Activated CD8-positive, alpha-beta memory T cell treated with anti-CD3 and anti-CD28 coated beads for 4 hours (primary cell): ENCODE measurements around the gene PRKACG.
"Not testable (repeated sequence)": the region's sequence is repeated elsewhere in the genome, so short reads cannot be mapped to it uniquely, and the experiment has no call there.

ENCODE experiments used
- DNase-seq, 2 donors: peaks; one replicate each; pipeline ENCODE4 v3.0.0-alpha.2; 2020; ENCODE audit warnings: low read depth in 2 of 2

The PRKACG gene

DNA sequence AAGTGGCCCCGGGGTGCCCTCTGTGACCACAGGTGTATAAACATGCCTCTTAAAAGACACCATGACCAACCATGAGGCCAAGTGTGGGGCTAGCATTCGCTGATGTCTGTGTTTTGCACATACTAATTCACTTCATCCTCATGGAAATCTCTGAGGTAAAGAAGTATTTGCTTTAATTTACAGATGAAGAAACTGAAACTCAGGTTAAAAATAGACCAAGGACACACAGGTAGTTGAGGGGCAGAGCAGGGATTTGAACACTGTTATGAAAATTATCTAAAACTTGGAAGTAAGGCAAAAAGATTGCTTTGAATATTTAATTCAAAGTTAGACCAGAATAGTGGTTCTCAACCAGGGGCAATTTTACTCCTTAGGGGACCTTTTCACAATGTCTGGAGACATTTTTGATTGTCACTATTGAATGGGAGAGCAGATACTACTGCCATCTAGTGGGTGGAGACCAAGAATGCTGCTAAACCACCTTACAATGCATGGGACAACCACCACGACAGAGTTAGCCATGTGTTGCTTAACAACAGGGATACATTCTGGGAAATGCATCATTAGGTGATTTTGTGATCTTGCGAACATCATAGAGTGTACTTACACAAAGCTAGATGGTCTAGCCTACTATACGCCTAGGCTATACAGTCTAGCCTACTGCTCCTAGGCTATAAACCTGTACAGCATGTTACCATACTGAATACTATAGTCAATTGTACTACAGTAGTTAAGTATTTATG is 13.6 kb upstream of the PRKACG start:
- DNase-seq = peak in 1 of 2 donors; percentile 12

DNA sequence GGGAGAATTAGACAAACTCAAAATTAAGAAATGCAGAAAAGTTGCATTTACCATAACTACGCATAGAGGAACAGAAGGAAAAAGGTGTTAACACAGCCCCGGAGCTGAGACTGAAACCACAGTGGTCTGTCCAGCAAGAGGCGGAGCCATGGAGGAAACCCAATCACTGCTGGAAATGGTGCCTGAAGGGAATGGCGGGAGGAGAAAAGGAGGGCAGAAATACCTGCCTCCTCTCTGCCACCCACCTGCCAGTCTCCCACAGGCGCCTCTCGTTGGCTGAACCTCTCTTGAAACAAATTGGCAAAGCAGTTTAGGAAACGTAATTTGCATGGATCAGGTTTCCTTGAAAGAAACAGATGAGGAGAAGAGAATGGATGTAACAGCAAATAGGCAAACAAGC is 9.7 kb upstream of the PRKACG start:
- no peak for DNase-seq

DNA sequence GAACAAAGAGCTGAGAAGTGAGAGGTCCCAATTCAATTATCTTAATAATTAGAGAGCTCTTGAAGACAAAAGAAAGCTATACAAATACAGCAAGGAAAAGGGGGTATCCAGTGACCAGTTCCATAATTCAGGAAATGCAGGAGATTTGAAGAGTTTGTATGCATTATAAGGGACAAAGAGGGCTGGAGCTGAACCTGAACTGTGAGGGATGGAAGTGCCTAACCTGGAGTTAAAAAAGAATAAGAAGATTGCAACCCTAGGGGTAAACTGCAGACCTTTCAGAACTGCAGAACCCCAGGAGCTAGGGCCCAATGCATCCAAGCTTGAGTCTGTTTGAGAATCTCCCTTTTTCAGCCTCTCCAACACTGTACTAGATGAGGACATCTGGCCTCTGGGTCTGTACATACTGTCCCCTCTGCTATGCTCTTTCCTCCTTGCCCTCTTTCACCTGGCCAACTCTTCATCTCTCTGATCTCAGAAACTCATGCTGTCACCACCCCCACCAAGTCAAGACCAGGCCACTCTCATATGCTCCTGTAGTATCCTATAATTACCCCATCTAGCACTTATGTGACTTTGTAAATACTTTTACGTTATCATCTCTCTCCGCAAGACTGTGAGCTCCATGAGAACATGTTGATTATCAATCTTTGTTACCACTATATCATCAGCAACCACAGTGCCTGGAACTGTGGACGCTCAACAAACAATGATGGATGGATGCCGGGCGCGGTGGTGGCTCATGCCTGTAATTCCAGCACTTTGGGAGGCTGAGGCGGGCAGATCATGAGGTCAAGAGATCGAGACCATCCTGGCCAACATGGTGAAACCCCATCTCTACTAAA is 6.6 kb upstream of the PRKACG start:
- DNase-seq = no peak

DNA sequence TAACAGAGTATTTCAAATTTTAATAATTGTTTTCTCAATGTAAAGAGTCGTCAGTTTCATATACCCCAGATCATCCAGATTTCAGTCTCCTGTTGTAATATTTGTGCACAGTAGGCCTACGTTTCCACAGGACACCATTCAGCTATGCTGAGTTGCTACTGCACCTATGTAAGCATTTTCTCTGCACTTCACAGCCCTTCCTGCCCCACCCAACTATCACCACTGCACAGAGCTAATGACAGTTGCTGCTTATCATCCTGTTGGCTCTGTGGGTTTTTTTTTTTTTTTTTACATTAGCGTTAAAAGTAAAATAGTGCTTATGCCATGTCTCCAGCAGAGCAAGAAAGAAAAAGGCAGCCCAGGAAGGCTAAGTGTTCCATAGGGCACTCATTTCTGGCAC is 5.9 kb upstream of the PRKACG start:
- DNase-seq = no peak

DNA sequence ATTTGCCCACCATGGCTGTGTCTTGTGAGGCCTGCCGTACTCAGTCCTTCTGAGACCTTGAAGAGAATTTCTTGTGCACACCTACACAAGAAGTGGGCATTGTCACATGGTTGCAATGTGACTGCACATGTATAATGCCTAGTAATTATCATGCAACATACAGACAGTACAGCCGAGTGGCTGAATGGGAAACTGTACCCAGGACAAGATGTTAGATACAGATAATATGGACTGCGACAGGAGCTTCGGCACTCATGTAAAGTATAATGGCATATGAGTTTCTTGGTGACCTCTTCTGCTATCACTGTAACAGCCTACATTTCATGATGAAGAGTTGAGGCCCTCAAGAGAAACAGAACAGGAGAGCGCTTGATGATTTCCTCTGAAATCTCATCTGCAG is 4.8 kb upstream of the PRKACG start:
- no peak for DNase-seq

DNA sequence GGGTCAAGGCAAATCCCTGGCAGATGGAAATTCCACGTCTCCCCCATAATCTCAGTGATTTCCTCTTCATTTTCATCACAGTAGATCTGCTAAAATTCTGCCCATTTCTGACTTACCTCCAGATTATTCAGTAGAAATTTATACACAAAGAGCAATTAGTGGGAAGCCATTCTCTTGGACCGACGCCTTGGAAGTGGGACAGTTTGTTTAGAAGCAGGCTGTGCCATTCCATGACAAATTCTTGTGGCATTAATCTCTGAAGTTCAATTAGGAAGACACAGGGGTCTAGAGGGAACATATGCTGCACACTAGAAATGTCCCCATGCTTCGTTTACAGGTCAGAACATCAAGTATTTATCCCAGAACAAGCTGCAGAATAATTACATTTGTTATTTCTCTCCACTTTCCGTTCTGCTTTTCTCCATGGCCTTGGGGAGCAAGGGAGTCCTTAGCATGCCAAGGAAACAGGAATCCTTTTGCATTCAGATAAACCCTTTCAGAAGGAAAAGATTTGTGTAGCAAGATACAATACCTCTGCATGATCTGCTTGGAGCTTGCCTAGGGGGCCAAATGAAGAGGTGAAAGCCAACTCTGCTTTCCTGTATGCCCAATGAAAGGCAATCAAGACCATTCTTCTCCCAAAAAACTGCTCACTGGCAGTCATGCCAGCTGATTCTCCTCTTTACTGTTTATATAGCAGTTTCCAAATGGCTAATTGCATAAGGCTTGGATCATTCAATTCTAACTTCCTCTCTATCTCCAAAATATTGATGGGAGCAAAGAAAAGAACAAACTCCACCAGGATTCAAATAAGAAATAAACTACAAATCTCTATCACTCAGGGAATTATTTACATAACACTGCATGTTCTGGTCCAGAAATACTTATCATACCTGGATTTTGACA is 2.5 kb upstream of the PRKACG start:
- no peak for DNase-seq

DNA sequence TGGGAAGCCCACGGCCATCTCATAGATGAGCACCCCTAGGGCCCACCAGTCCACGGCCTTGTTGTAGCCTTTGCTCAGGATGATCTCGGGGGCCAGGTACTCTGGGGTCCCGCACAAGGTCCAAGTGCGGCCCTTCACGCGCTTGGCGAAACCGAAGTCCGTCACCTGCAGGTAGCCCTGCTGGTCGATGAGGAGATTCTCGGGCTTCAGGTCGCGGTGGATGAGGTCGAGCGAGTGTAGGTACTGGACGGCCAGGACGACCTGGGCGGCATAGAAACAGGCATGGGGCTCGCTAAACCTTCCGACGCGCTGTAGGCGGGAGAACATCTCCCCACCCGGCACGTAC is 558 bp downstream of the PRKACG start:
- no peak for DNase-seq

DNA sequence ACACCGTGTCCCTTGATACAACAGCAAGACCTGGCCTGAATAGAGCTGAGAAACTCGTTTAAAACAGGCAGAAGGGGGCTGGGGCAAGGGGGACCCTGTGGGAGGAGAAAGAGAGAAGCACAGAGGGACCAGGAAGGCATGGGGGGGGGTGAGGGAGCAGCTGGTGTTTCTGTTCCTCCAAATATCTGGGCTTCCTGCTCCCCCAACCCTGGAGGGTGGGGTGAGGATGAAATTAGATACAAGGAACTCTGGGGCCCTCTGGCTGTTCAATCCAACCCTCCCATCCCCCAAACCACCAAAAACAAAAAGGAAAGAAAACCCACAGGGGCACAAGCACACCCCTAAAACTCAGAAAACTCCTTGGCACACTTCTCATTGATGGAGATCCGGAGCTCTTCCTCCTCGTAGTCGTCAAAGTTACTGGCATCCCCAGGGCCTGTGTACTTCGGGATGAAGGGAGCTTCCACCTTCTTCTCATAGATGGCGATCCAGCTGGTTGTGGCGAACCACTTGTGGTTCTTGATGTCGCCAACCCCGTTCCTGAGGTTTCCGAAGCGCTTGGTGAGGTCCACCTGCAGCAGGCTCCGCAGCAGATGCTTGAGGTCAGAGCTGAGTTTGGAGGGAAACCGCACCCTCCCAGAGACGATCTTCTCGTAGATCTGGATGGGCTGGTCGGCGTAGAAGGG is 1.1 kb downstream of the PRKACG start:
- DNase-seq = no peak

DNA sequence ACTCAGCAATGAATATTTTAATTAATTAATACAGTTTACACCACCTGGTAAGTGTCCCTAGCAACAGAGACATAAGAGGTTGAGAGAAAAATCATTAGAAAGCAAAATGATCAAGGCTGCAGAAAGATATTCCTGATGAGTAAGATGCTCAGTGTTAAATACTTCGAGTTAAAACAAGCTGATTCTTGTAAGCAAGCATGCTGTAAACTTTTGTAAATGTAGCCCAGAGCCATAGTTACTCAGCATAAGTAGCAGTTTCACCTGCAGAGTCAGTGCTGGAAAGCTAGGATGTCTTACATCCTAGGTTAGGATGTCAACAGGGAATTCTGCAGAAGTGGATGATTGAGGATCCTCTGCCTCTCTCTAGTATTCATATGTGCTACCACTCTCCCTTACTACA is 4.2 kb downstream of the PRKACG start:
- no peak for DNase-seq

DNA sequence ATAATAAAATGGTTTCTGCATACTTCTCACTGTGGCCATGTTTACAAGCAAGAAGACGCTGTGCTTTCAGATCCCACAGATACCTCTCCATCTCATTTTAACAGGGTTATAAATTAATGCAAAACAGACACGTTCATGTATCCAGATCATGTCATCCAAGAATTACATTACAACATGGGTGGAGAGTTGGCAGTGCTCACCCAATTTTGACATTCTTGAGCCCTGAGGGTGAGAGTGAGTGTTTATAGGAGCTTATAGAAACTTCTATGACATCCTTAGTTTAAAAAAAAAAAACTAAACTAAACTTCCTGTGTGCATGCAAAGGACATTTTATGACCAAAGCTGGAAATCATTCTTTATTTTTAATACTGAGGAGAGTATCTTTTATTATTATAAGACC is 9.1 kb downstream of the PRKACG start:
- no peak for DNase-seq

DNA sequence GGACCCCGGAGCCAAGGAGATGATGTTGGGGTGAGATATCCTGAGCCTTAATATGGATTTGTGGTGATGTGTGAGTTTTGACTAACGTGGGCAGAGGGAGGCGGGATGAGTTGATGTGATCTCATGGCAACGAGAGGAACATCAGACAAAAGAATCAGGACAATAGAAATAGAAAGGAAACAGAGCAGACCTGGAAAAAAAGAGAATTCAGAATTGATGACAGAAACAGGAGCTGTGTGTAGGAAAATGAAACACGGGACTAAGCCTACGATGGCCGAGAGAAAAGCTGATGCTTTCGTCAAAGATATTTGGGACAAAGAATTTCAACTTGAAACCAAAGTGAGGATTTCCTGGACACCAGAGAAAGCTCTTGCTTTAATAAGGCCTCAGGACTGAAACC is 10.9 kb downstream of the PRKACG start:
- no peak for DNase-seq

DNA sequence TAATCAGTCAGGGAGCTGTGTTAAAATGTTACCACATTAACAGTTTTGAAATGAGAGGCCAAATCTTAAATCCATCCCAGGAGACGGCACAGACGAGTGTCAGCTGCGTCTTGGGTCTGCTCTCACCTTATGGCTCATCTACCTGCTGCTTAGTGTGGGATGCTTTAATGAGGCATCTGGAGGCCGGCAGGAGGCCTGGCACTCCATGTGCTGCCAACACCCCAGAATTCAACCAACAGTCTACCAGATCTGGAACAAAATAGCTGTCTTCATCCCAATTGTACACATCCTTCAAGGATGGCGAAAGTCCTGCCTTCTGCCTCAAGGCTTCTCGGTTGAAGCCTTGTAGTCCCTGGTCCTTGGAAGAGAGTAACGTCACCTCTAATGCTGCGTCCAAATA is 12.0 kb downstream of the PRKACG start:
- DNase-seq = no peak

DNA sequence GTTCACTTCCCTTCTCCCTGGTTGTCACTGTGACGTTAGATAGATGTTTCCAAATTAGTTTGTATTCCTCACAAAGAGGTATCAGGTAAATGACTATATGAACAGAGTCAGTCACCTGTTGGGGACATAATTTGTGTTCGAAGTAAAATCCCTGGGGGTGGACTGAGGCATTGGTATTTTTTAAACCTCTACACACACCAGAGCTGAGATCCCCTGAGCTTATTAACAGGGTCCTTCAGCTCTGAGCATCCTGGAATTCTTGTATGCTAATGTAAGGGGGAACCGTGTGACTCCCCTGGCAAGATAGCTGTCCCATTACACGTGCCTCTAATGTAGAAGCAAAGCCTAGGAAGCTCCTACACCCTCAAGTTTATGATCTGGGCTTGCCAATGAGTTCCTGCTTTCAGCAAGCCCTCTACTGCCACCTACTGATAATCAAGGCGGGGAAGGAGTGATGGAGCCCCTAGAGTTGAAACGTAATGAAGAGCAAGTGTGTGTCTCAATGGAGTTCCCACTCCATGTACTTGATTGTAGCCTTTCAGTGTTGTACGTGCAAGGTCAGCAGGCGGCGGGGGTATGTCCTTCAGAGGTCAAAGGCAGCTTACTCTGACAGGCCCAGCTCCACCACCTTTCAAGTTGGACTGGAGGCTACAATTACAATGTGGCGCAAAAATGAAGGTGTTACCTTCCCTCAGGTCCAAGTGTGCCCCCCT is 14.4 kb downstream of the PRKACG start:
- peak; percentile 11 to 23 for DNase-seq

DNA sequence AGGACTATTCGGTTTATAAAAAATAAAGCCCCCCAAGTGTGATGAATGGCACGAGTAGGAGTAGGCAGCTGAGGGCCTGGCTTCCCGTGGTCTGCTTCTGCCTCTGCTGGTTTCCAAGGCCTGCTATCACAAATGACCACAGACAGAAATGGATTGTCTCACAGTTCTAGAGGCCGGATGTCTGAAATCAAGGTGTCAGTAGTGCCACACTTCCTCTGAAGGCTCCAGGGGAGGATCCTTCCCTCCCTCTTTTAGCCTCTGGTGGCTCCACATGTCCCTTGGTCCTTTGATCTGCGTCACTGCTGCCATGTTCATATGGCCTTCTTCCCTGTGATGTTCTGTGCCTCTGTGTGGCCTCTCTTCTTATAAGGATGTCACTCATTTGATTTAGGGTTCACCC is 15.1 kb downstream of the PRKACG start:
- DNase-seq = no peak

DNA sequence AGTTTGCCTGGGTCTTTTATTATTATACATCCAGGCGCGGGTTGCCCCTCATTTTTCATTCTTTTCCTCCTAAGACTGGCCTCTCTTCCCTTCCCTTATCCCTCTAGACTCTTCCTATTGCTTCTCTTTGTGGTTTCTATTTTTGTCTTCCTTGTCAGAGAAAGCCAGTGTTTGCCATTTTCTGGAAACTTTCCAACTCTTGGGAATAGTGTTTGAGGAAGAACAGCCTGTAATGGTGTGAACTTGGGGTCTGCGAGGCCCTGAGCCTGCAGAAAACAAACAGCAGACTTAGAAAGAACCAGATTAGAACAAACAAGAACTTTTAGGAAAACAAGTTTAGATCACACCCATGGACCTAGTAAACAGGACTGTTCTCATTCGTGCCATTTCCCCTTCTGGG is 15.5 kb downstream of the PRKACG start:
- DNase-seq = no peak

DNA sequence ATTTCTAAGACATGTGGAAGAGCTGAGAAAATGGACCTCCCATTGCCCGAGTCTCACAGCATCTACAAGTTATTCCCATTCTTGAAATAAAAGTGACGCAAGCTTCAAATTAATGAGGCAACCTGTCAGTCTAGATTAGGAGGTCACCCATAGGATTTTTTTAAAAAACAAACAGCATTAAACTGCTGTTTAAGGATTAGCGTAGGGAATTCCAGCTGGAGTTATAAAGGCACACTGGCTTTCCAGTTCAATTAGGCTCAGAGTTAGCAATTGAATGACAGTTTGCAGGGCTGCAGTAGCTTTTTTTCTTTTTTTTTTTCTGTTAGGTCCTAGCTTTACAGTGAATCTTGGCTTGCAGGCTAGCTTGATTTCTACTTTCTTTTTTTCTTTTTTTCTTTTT is 16.2 kb downstream of the PRKACG start:
- DNase-seq = no peak

DNA sequence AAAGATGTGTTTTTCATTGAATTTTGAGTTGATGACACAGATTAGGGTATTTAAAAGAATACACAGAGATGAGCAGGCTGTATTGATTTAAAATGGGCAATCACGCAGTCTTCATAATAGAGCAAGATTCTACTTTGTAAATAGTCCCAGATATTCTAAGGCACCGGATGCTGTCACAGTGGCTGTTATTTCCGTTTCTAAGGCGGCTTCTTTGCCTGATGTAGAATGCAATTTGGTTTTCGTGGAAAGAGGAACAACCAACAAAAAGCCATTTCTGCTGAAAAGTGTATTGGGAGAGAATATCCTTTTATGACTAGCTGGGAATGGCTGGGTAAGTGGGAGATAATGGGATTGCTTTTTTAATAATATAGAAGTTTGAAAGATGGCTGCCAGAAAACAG is 17.5 kb downstream of the PRKACG start:
- DNase-seq = no peak

DNA sequence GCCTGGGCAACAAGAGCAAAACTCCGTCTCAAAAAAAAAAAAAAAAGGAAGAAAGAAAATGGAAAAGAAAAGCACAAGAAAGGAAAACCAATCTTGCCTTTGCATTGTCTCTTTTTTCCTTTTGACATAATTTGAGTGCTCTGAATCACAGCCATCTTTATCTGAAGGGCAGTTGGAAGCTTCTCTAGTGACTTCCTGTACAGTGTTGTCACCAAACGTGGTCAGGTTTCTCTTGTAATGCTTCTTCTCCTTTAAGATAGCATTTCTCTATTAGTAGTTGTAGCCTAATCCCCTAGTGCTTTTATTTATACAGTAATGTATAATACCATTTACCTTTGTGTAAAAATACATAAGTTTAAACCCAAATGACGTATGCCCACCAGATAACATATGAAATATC is 18.1 kb downstream of the PRKACG start:
- DNase-seq = no peak

DNA sequence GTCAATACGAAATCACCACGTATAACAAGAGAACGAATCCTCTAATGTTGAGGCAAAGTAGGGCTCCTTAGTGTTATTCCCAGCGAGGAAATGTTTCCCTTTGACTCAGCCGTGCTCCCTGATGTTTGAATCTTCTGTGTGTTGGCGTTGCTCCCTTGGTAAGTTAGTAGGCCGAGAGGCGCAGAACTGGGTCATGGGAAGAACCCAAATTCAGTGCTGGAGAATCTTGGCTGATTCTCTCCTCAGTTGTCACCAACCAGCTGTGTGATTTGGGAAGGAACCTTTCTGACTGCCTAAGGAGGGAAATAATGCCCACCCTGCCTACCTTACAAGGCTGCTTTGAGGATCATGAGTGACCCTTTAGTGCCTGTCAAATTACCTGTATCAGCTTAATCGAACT is 22.5 kb downstream of the PRKACG start:
- no peak for DNase-seq

DNA sequence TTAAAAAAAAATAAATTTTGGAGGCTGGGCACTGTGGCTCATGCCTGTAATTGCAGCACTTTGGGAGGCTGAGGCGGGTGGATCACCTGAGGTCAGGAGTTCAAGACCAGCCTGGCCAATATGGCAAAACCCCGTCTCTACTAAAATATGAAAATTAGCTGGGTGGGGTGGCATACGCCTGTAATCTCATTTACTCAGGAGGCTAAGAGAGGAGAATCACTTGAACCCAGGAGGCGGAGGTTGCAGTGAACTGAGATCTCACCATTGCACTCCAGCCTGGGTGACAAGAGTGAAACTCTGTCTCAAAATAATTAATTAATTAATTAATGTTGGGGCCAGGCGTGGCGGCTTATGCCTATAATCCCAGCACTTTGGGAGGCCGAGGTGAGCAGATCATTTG is 27.0 kb downstream of the PRKACG start:
- DNase-seq = not testable (repeated sequence)
